Thoracic aorta endothelial cell (primary cell): ENCODE results near the gene DEFB127. TPM values are rescaled to one million over a fixed set of nuclear protein-coding genes. Genes with fewer than 3 reads are reported as not detected.

ENCODE experiments used
- total RNA-seq: library from RNA; depleted of rRNA; stranded (reverse); fragments of >200 nt; gene quantifications from 2 replicates; pipeline ENCODE4 v1.2.3, GENCODE V29; 2012

DEFB127 gene, protein sequence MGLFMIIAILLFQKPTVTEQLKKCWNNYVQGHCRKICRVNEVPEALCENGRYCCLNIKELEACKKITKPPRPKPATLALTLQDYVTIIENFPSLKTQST
- total RNA-seq = not detected in 2 replicates

DNA sequence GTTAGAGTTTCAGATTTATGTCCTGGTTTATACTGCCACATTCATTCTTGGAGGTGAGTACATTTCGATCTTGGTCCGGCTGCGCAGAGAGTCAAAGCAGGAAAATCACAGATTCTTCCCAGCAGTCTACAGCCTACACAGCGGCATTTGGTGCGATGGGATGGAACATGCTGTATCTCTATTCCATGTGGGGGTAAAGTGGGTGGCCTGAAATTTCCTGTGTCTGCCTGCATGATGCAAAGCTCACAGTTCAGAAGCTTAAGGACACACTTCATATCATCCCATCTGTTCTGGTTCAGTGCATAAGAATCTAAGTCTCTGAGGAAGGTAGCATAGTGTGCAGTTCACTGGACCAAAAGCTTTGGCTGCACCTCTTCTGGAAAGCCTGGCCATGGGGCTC lies at the start of gene DEFB127:
Gene DEFB127 (plus strand): TSS at position 301 of the 400 bp plus-strand sequence. CDS start 91 bp downstream, at position 392.

DNA sequence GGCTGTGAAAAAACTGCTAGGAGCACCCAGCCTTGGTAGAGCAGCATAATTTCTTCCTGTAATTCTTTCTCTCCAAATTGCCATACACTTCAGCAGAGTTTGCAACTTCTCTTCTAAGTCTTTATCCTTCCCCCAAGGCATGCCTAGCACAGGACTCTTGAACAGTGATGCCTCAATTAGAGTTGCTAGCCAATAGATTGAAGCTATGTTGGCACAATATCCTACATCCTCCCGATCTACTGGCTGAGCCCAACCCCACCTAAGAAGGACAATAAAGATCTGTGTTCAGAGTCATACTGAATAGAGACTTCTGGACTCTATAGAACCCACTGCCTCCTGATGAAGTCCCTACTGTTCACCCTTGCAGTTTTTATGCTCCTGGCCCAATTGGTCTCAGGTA lies 15.0 kb upstream of the DEFB127 start, which contains the start of gene DEFB126:
Gene DEFB126 (plus strand): TSS at position 301 of the 400 bp plus-strand sequence. CDS start 39 bp downstream, at position 340.

DNA sequence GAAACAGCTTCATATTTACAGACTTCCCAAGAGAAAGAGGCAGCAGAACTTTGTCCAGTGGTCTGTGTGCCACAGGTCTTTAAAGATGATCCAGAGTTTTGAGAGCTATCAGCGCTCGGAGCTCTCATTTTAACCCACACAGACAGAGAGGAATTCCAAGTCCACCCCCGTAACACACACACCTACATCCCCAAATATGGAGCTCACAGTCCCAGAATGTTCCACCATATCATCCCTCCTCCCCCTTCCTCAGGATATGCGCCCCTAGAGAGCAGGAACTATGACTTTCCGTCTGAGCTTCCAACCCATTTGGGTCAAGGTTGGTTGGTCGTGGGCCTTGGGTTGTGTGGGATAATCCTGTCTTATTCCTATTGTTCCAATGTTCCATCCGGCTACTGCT lies 32.4 kb downstream of the DEFB127 start, which contains the start of gene DEFB128:
Gene DEFB128 (minus strand): TSS at position 101 of the 400 bp plus-strand sequence. CDS start 88 bp downstream, at position 13.

Other genes starting within 250 kb of the DEFB127 start
- not detected in 2 replicates for gene DEFB125, start 69.8 kb upstream of the DEFB127 start, total RNA-seq
- not detected in 2 replicates for gene DEFB126, start 14.9 kb upstream of the DEFB127 start, total RNA-seq
- not detected in 2 replicates for gene DEFB128, start 32.3 kb downstream of the DEFB127 start, total RNA-seq
- gene DEFB129, start 69.8 kb downstream of the DEFB127 start, total RNA-seq = not detected in 2 replicates
- not detected in 2 replicates for gene DEFB132, start 100.3 kb downstream of the DEFB127 start, total RNA-seq
- 3.2 and 4.9 TPM in 2 replicates for gene C20orf96, start 133.3 kb downstream of the DEFB127 start, total RNA-seq
- gene ZCCHC3, start 140.1 kb downstream of the DEFB127 start, total RNA-seq = 14.9 and 15.3 TPM in 2 replicates
- 9.3 and 10.8 TPM in 2 replicates for gene SOX12, start 168.1 kb downstream of the DEFB127 start, total RNA-seq
- gene NRSN2, start 189.7 kb downstream of the DEFB127 start, total RNA-seq = 29.0 and 41.0 TPM in 2 replicates
- 52.1 and 65.8 TPM in 2 replicates for gene TRIB3, start 223.3 kb downstream of the DEFB127 start, total RNA-seq